Breast epithelium (tissue), 3 donors: ENCODE data around the gene ULK4.

Experiments
- POLR2A ChIP-seq: fragments of 450-650 bp; IDR thresholded peaks from one replicate; pipeline ENCODE4 v1.6.1; 2016; ENCODE audit warnings: antibody characterized with exemption, mild to moderate bottlenecking, moderate library complexity
- POLR2AphosphoS5 ChIP-seq, 3 donors: sonication (generic); formaldehyde crosslinking; IDR thresholded peaks; one replicate each; pipeline ENCODE4 v1.6.1; 2017; ENCODE audit warnings: antibody characterized with exemption in 3 of 3
- TF ChIP-seq, protein P1 (sequence below), 3 donors: fragments of 450-650 bp; IDR thresholded peaks; one replicate each; pipeline ENCODE4 v1.5.1; 2016 to 2017; ENCODE audit warnings: antibody characterized with exemption in 3 of 3, mild to moderate bottlenecking in 3 of 3, moderate library complexity in 3 of 3

DNA sequence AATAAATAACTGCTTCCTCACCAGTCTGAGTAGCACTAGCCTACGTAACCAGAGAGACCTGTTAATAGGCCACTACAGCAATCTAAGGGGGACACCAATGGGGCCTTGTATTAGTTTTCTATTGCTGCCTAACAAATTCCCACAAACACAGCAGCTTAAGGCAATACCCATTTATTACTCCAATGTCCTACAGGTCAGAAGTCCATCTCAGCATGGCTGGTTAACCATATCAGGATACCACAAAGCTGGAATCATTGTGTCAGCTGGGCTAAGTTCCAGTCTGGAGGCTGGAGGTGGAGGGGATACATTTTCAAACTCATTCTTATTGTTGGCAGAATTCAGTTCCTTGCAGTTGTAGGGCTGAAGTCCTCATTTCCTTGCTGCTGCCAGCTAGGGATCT is 331.9 kb downstream of the ULK4 start:
- TF ChIP-seq, protein P1, sequence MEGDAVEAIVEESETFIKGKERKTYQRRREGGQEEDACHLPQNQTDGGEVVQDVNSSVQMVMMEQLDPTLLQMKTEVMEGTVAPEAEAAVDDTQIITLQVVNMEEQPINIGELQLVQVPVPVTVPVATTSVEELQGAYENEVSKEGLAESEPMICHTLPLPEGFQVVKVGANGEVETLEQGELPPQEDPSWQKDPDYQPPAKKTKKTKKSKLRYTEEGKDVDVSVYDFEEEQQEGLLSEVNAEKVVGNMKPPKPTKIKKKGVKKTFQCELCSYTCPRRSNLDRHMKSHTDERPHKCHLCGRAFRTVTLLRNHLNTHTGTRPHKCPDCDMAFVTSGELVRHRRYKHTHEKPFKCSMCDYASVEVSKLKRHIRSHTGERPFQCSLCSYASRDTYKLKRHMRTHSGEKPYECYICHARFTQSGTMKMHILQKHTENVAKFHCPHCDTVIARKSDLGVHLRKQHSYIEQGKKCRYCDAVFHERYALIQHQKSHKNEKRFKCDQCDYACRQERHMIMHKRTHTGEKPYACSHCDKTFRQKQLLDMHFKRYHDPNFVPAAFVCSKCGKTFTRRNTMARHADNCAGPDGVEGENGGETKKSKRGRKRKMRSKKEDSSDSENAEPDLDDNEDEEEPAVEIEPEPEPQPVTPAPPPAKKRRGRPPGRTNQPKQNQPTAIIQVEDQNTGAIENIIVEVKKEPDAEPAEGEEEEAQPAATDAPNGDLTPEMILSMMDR (IDR thresholded peaks at IDR 0.05), result no peak
- no peak for TF ChIP-seq POLR2A
- no peak for TF ChIP-seq POLR2AphosphoS5 (IDR thresholded peaks at IDR 0.05)
